ENCODE results near the gene ZNF831. TPM values are rescaled to one million over a fixed set of nuclear protein-coding genes. Genes with fewer than 3 reads are reported as not detected.
A peak's percentile ranks its signal among the peaks of the same experiment; 100 is the strongest.

Gene ZNF831
- total RNA-seq, 1 donor from 2014 or later, result not detected

DNA sequence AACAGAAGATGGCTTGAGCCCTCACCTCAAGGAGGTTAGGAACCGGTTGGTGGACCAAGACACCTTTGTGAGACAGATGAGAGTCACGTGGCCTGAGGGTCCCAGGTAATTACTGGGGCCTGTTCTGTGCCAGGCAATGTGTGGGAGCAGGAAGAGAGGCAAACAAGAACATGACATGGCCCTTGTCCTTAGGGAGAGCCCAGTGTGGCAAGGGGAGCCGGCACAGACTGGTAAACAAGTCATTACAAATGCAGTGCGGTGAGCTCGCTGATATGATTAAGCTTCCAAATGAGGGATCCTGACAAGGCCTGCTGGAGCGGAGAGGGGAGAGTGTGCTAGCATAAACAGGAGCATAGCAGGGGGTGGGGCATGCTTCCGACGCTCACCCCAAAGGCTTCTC lies 55.6 kb downstream of the ZNF831 start:
- Mint-ChIP-seq H3K4me3 (no peak overlapping the region), H3K9me3 (no peaks in the 10 kb centered on the region), H3K36me3 (ENCODE audit: low read depth) (no peaks in the 10 kb centered on the region), H3K4me1 (peaks cover 22% of the 10 kb centered on the region), H3K27ac (ENCODE audit: unreplicated experiment) (no peak overlapping the region), H3K27me3 (ENCODE audit: low read depth) (peaks cover 23% of the 10 kb centered on the region)
- TF ChIP-seq, protein P1, sequence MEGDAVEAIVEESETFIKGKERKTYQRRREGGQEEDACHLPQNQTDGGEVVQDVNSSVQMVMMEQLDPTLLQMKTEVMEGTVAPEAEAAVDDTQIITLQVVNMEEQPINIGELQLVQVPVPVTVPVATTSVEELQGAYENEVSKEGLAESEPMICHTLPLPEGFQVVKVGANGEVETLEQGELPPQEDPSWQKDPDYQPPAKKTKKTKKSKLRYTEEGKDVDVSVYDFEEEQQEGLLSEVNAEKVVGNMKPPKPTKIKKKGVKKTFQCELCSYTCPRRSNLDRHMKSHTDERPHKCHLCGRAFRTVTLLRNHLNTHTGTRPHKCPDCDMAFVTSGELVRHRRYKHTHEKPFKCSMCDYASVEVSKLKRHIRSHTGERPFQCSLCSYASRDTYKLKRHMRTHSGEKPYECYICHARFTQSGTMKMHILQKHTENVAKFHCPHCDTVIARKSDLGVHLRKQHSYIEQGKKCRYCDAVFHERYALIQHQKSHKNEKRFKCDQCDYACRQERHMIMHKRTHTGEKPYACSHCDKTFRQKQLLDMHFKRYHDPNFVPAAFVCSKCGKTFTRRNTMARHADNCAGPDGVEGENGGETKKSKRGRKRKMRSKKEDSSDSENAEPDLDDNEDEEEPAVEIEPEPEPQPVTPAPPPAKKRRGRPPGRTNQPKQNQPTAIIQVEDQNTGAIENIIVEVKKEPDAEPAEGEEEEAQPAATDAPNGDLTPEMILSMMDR (conservative IDR thresholded peaks at IDR 0.05), result no peak
- no peak for DNase-seq (ENCODE audit: low read depth, low spot score)

DNA sequence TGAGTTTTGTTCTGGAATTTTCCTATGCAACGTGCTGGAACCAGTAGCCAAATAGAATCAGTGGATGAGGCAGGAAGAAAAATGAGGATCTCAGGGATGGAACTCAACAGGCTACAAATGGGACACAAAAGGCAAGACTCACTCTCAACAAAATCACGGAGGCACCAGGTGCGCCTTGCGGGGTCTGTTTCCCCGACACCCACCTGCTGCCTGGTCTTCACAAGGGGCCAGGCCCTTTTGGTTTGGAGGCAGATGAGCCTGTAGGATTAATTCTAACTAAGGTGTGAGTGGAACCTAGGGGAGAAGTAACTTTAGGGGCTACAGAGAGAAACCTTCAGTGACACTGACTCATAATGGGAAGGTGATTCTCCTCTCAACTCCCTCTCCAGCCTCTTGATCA lies 56.5 kb downstream of the ZNF831 start:
- H3K27me3 Mint-ChIP-seq (ENCODE audit: low read depth), result peaks cover 32% of the 10 kb centered on the region
- H3K9me3 Mint-ChIP-seq, result no peaks in the 10 kb centered on the region
- H3K4me3 Mint-ChIP-seq, result peak overlapping the region; percentile 21
- H3K27ac Mint-ChIP-seq (ENCODE audit: unreplicated experiment), result no peak overlapping the region
- DNase-seq (ENCODE audit: low read depth, low spot score), result no peak
- TF ChIP-seq, protein P1 (conservative IDR thresholded peaks at IDR 0.05), result no peak
- peaks cover 32% of the 10 kb centered on the region for H3K4me1 Mint-ChIP-seq
- no peaks in the 10 kb centered on the region for H3K36me3 Mint-ChIP-seq (ENCODE audit: low read depth)

DNA sequence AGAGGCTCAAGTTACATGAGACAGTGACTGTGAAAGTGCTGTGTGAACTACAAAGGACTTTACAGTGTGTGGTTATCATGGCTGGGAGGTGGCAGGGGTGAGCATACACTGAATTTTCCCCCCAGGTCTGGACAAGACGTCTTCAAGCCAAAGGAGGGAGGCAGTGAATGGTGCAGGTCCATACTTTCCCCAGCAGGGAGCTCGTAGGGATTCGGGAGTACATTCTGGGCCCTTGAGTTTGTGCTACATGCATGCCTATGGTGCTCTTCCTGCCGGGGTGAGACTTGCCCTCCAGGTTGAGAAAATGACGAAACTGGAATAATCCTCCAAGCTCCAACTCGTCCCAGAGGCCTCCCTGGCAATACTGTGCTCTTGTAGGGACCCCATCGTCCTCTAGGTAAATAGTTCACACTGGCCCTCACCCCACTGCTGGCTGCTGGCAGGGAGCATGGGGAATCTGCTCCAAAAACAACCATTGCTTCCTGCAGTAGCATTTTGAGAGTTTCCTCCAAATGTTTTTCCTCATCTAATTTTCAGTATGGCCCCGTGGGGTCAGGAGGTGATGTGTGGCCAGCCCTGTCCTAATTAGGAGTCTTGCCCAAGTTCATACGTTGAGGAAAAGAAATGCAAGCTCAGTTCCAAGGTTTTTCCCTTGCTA lies 57.6 kb downstream of the ZNF831 start:
- H3K4me1 Mint-ChIP-seq, result peaks cover 34% of the 10 kb centered on the region
- no peaks in the 10 kb centered on the region for H3K36me3 Mint-ChIP-seq (ENCODE audit: low read depth)
- peak overlapping the region; percentile 35 for H3K27ac Mint-ChIP-seq (ENCODE audit: unreplicated experiment)
- peaks cover 37% of the 10 kb centered on the region for H3K27me3 Mint-ChIP-seq (ENCODE audit: low read depth)
- no peaks in the 10 kb centered on the region for H3K9me3 Mint-ChIP-seq
- TF ChIP-seq, protein P1 (conservative IDR thresholded peaks at IDR 0.05), result no peak
- H3K4me3 Mint-ChIP-seq, result no peak overlapping the region
- DNase-seq (ENCODE audit: low read depth, low spot score), result no peak

DNA sequence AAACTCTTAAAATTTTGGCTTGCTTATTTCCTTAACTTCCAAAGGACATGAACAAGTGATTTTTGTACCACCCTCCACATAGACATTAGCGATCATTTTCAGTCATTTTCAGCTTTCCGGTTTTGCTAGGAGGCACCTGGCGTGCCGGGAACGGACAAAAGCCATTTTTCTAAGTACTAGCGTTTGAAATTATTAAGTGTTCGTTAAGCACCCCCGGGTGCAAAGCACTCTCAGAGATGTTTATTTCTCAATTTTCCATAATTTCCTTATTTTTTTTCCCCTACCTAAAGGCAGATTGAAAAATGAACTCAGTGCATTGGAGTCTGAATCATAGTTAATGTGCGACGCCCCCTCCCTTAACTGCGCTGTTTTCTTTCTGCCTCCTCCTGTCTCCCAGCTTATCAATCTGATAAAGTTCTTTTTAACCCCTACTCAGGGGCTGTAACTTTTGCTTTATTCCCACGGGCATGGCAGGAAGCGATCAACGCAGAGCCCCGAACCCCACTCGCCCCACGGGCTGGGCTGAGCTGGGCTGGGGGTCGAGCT lies 58.2 kb downstream of the ZNF831 start:
- Mint-ChIP-seq H3K4me1 (peaks cover 34% of the 10 kb centered on the region), H3K27me3 (ENCODE audit: low read depth) (peaks cover 38% of the 10 kb centered on the region), H3K9me3 (no peaks in the 10 kb centered on the region), H3K36me3 (ENCODE audit: low read depth) (no peaks in the 10 kb centered on the region), H3K27ac (ENCODE audit: unreplicated experiment) (peak overlapping the region; percentile 35), H3K4me3 (peak overlapping the region; percentile 73)
- TF ChIP-seq, protein P1 (conservative IDR thresholded peaks at IDR 0.05), result no peak
- no peak for DNase-seq (ENCODE audit: low read depth, low spot score)

DNA sequence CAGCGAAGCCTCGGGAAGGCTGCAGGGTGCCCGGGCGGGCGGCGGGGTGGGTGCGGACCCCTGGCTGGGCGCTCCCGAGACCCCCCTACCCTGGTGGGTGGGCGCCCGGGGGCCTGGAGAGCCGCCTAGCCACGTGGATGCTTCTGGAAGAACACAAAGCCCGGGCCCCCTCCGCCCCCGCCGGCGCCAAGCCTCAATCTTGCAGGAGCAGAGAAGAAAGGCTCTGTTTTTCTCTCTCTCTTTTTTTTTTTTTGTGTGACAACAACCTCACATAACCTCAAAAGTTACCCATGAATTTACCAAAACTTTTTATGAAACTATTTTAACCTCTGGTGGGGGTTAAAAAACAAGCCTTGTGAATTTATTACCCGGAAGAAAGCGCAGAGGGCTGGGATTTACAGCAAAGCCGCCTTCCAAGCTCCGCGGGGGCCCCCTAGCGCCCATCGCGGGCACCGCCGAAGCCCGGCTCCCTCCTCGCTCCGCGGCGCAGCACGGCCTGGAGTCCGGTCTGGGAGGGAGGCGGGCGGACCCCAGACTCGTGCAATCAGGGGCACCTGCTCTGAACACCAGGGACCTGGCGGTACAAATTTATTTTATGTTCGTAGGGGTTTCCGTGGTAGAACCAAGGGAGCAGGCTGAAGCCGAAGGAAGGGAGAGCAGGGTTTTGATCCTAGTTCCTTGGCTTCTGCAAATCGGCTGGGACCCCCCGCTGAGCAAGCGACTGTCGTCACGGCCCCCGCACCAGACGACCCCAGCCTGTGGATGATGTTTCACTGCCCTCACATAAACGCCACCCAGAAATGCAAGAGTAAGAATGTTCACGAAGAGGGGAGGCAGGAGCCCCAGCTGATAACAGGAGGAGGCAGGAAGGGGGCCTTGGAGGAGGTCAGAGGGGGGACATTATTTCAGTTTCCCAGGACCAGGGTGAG lies 58.9 kb downstream of the ZNF831 start:
- Mint-ChIP-seq H3K27ac (ENCODE audit: unreplicated experiment) (peak overlapping the region; percentile 48), H3K4me3 (peak overlapping the region; percentile 83), H3K27me3 (ENCODE audit: low read depth) (peaks cover 44% of the 10 kb centered on the region), H3K9me3 (no peaks in the 10 kb centered on the region), H3K4me1 (peaks cover 34% of the 10 kb centered on the region), H3K36me3 (ENCODE audit: low read depth) (no peaks in the 10 kb centered on the region)
- DNase-seq (ENCODE audit: low read depth, low spot score), result peak; percentile 94
- TF ChIP-seq, protein P1 (conservative IDR thresholded peaks at IDR 0.05), result peak; percentile 97
